Parathyroid adenoma (tissue), 2 donors: Measurements from ENCODE around the gene STX18.

Source experiments
- H2AFZ ChIP-seq: fragments of 300-600 bp; sonication (generic); one replicate; pipeline ENCODE4 v1.7.0; 2017; ENCODE audit warnings: antibody characterized with exemption, mild to moderate bottlenecking
- H3K27ac ChIP-seq: fragments of 300-600 bp; sonication (generic); one replicate; pipeline ENCODE4 v1.7.0; 2017
- H3K27me3 ChIP-seq: fragments of 300-600 bp; sonication (generic); one replicate; pipeline ENCODE4 v1.7.0; 2017; ENCODE audit warnings: low read length; ENCODE audit not compliant: control insufficient read depth, insufficient read depth
- H3K36me3 ChIP-seq: fragments of 300-600 bp; sonication (generic); one replicate; pipeline ENCODE4 v1.7.0; 2017; ENCODE audit warnings: low read length; ENCODE audit not compliant: control insufficient read depth, insufficient read depth
- H3K4me1 ChIP-seq: fragments of 300-600 bp; sonication (generic); one replicate; pipeline ENCODE4 v1.7.0; 2017; ENCODE audit warnings: control low read depth
- H3K4me2 ChIP-seq: fragments of 300-600 bp; sonication (generic); one replicate; pipeline ENCODE4 v1.7.0; 2017; ENCODE audit warnings: low read length
- H3K4me3 ChIP-seq: fragments of 300-600 bp; sonication (generic); one replicate; pipeline ENCODE4 v1.7.0; 2017; ENCODE audit warnings: low read depth, low read length
- H3K79me2 ChIP-seq: fragments of 300-600 bp; sonication (generic); one replicate; pipeline ENCODE4 v1.7.0; 2017; ENCODE audit warnings: control low read depth
- H3K9ac ChIP-seq: fragments of 300-600 bp; sonication (generic); one replicate; pipeline ENCODE4 v1.7.0; 2017; ENCODE audit warnings: mild to moderate bottlenecking
- H3K9me3 ChIP-seq: fragments of 300-600 bp; sonication (generic); one replicate; pipeline ENCODE4 v1.7.0; 2017; ENCODE audit warnings: low read length; ENCODE audit not compliant: control insufficient read depth
- TF ChIP-seq, protein P1 (sequence below): fragments of 300-600 bp; sonication (generic); IDR thresholded peaks from one replicate; pipeline ENCODE4 v1.7.0; 2017; ENCODE audit warnings: antibody characterized with exemption, mild to moderate bottlenecking
- donor health status: primary hyperparathyroidism.

The STX18 gene

DNA sequence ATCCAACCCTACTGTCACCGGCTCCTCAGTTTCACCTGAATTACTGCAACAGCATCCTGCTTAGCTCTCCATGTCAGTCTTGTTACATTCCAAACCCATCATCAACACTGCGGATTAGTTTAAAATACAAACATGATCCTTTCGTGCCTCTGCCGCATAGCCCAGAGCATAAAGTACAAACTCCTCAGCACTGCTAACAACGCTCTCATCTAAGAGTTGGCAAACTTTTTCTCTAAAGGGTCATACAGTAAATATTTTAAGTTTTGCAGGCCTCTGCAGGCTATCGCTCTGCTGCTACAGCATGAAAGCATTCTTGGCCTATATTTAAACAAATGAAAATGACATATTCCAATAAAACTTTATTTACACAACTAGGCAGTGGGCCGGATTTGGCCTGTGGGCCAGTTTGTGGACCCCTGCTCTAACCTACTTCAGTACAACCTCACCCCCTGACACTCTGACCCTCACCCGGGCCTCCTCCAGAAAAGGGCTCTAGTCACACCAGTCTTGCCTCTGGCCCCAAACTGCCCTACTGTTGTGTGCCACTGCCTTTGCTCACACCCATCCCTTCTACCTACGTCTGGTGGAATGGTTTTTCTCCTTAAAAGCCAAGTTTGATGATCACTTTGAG is 7.2 kb downstream of the STX18 start:
- H3K27me3 ChIP-seq = no peaks in the 10 kb centered on the region

DNA sequence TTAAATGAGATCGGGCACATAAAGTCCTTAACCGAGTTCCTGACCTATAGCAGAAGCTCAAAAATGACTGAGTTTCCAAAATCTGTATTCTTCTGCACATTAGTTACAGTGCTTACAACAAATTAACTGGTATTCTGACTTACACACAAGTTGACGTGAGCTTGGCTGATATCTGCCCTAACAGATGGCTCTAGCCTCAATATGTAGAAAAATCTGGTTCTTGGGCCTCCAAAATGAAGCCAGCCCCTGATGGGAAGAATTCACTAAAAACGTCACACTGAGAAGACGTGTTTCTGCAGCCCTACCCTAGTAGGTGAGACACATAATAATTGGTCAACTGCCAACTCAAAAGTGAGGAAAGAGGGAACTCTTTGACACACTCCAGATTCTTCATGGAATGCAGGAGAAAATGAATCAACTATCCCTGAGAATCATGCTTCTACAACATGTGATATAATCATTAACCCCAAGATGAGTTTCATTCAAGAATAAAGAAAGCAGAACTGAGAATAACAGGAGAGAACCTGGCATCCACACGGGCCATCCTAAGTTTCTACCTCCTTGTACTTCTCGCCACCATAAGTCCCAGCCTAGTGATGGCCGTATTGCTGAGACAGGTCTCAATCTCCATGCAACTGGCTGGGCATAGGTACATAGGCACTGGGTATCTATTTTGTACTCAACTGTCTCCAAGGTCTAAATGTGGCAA is 8.2 kb downstream of the STX18 start:
- Histone ChIP-seq H3K4me3 (no peak overlapping the region), H3K36me3 (no peaks in the 10 kb centered on the region), H3K79me2 (peaks cover 7% of the 10 kb centered on the region), H3K4me1 (no peaks in the 10 kb centered on the region), H3K27me3 (no peaks in the 10 kb centered on the region), H3K9me3 (no peaks in the 10 kb centered on the region), H2AFZ (no peak overlapping the region), H3K9ac (no peak overlapping the region), H3K4me2 (no peak overlapping the region), H3K27ac (no peak overlapping the region)
- TF ChIP-seq, protein P1, sequence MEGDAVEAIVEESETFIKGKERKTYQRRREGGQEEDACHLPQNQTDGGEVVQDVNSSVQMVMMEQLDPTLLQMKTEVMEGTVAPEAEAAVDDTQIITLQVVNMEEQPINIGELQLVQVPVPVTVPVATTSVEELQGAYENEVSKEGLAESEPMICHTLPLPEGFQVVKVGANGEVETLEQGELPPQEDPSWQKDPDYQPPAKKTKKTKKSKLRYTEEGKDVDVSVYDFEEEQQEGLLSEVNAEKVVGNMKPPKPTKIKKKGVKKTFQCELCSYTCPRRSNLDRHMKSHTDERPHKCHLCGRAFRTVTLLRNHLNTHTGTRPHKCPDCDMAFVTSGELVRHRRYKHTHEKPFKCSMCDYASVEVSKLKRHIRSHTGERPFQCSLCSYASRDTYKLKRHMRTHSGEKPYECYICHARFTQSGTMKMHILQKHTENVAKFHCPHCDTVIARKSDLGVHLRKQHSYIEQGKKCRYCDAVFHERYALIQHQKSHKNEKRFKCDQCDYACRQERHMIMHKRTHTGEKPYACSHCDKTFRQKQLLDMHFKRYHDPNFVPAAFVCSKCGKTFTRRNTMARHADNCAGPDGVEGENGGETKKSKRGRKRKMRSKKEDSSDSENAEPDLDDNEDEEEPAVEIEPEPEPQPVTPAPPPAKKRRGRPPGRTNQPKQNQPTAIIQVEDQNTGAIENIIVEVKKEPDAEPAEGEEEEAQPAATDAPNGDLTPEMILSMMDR = no peak

More for the DNA sequence above, 7.2 kb downstream of the STX18 start:
- H3K9ac ChIP-seq = no peak overlapping the region
- H3K79me2 ChIP-seq = no peaks in the 10 kb centered on the region
- no peaks in the 10 kb centered on the region for H3K4me1 ChIP-seq
- H3K4me2 ChIP-seq = no peak overlapping the region
- TF ChIP-seq, protein P1 = no peak
- no peaks in the 10 kb centered on the region for H3K9me3 ChIP-seq
- H3K36me3 ChIP-seq = no peaks in the 10 kb centered on the region
- no peak overlapping the region for H2AFZ ChIP-seq
- no peak overlapping the region for H3K4me3 ChIP-seq
- H3K27ac ChIP-seq = no peak overlapping the region

DNA sequence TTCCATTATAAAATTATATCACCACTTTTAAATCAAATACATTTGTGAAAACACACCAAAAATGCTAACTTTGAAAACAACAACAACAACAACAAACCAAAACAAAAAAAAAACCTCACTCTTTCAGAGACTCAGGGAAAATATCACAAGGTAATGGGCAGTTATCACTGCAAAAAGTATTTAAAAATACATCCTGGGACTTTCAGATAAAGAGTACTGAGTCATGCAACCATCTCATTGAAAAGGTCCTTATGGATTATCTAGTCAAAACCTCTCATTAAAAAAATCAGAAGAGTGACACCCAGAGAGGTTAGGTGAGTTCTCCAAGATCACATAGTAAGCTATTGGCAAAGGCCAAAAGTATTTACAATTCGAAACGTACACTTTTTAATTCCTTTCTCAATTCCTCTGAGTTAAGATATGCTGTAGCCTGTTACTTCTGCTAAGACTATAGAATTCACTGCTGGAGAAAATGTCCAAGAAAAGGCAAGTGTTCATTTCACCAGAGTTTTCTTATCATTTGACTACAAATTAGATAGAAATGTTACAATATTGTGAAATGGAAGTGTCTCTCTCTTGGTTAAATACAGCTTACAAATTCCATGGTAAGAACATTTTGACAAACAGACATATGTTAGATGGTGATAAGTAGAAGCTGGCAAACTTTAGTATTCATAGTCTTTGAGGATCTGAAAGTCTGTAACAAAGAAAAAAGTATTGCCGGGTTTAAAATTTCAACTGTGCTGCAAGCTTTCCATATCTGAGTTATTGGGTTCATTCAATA is 9.3 kb downstream of the STX18 start:
- H3K4me3 ChIP-seq = no peak overlapping the region
- H2AFZ ChIP-seq = no peak overlapping the region
- TF ChIP-seq, protein P1 = no peak

DNA sequence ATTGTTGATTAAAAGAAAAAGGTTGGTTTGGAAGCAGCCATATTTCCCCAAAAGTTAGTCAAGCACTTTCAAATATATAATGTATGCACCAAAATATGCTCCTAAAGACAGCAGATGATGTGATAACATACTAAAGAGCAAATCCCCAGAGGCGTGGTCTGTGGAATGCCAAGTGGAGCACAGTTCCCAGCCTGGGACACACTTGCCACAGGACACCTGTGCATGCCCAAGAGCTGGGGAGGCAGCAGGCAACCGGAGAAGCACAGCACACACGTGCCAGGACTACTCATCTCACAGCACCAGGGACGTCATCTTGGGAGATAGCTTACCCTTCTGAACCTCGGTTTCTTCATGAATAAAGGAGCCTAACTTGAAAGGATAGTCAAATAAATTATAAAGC is 12.5 kb downstream of the STX18 start:
- H3K27ac ChIP-seq = no peak overlapping the region
- no peaks in the 10 kb centered on the region for H3K27me3 ChIP-seq
- no peaks in the 10 kb centered on the region for H3K9me3 ChIP-seq

More for the DNA sequence above, 9.3 kb downstream of the STX18 start:
- H3K79me2 ChIP-seq = peaks cover 7% of the 10 kb centered on the region
- H3K9me3 ChIP-seq = no peaks in the 10 kb centered on the region
- no peak overlapping the region for H3K4me2 ChIP-seq
- H3K27ac ChIP-seq = no peak overlapping the region
- no peaks in the 10 kb centered on the region for H3K27me3 ChIP-seq
- H3K4me1 ChIP-seq = no peaks in the 10 kb centered on the region
- no peak overlapping the region for H3K9ac ChIP-seq
- H3K36me3 ChIP-seq = no peaks in the 10 kb centered on the region

More for the DNA sequence above, 12.5 kb downstream of the STX18 start:
- TF ChIP-seq, protein P1 = no peak
- Histone ChIP-seq H3K4me2 (no peak overlapping the region), H3K36me3 (no peaks in the 10 kb centered on the region), H3K4me3 (no peak overlapping the region), H3K79me2 (peaks cover 7% of the 10 kb centered on the region), H3K4me1 (no peaks in the 10 kb centered on the region), H2AFZ (no peak overlapping the region), H3K9ac (no peak overlapping the region)
